GM18909 (cell line): Measurements from ENCODE around the gene SCARB2.

Experiments used
- ATAC-seq: cut with Tn5 transposase; IDR thresholded peaks from one replicate; pipeline ENCODE4 v1.9.1; 2021; ENCODE audit warnings: mild to moderate bottlenecking; ENCODE audit not compliant: unreplicated experiment, poor library complexity

The SCARB2 gene

GRCh38 chr4:76233083-76233482 lies 19.5 kb upstream of the SCARB2 start:
- ATAC-seq: no peak

- no peak for ATAC-seq
These were observed 19.1 kb upstream of the SCARB2 start for GRCh38 chr4:76232681-76233080.

GRCh38 chr4:76226418-76226817 lies 12.8 kb upstream of the SCARB2 start:
- ATAC-seq: no peak

DNA sequence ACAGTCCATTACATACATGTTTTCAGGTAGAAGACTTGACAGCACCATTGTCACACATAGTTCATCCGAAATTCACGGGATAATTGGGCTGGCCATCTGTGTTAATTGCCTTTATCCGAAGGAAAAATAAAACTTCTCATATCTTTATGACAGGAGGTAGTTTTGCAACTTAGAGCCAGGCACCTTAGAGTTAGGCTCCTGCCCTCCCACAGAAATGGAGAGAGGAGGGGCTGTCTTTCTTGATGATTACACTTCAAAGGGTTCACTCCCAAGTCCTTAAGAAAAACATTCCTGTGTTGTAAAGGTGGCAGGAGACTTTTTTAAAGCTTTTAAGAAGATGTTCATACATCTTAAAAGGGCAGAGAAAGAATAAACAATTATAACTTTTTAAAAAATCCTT lies 10.5 kb upstream of the SCARB2 start:
- ATAC-seq: no peak

DNA sequence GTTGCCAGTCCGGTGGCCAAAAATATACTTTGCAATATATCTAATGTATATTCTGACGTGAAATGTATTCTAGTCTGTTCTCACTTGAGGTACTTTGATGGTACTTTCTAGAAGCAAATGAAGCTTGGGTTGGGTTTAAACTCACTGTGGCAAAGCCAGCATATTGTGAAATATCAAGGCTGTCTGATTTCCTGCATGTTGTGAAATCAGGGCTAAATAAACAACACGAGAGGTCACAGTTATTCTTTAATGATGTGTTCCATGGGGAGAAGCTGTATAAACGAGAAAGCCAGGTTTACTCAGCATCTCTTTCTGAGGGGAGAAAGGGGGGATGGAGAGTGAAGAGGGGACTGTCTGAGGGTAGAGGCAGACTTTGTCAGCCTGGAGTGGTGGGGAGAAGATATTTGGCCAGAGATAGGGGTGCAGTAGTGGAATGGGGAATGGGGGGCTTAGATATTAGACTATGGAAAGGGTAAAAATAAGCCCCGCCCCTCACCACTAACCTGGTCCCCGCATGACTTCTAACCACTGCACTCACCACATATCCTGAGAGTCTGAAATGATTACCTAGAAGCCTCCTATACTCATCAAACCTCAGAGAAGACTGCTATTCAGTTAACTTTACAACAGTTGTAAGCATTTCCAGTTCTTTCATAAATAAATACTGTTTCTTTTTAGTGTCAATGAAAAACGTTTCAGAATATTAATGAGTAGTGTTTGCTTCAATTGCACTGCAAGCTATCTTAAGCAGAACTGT lies 5.9 kb upstream of the SCARB2 start:
- no peak for ATAC-seq

- no peak for ATAC-seq
These were observed 3.6 kb upstream of the SCARB2 start for GRCh38 chr4:76216975-76217814.

DNA sequence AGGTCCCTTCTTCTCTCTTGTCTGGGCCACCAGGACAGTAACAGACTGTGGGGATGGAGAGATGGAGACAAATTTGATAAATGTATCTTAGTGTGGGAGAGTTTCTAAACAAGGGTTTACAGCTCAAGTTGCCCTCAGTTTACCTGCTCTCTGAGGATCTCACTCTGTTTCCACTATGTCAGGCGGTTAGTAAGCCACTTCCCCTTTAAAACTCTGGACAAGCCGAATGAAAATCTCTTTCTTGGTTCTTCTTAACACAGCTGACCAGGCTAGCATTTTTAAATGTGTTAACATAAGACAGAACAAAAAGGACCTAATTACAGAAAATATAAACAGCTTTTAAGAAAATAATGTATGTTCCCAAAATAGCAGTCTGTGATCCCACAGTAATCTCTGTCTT lies 2.9 kb upstream of the SCARB2 start:
- ATAC-seq: no peak

DNA sequence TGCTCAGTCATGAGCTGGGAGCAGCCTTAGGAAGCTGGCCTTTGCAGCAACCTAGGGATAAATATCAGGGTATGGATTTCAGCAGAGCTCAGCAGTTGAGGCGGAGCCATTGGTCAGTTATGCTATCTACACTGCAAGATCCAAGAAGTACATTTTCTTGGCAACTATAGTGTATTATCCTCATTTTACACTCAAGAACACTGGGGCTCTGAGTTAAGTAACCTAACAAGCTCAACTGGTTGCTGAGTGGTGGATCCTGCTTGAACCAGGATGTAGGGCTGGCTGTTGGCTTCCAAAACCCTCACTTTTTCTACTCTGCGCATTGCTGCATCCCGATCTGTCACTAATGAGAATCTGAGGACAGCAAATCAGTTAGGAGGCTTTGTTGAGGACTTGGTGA lies 1.5 kb upstream of the SCARB2 start:
- ATAC-seq: no peak

- ATAC-seq: no peak
These were observed 602 bp upstream of the SCARB2 start for GRCh38 chr4:76214177-76214675.

DNA sequence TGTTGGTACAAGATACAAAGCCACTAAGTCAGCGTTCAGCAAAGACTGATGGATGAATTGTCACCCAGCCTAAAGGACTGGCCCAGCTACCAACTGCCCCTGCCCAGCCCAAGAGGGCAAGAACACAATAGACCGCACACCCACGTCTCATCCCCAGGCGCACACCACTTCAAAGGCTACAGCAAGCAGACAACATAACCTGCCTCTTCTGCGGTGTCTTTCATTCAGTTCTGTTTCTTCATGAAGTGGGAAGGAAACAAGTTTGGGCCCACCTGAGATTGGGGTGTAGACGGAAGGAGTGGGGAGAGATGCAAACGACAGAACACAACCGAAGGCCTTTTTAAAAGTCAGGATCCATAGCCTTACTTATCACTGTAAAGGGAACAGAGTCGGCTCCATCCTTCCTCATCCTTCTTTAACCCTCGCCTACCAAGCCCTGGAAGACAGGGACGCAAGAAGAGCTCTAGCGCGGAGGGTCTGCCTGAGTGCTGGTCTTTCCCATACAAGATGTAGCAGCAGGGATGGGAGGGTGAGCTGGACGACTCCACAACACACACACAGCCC lies 691 bp downstream of the SCARB2 start:
- ATAC-seq: no peak

DNA sequence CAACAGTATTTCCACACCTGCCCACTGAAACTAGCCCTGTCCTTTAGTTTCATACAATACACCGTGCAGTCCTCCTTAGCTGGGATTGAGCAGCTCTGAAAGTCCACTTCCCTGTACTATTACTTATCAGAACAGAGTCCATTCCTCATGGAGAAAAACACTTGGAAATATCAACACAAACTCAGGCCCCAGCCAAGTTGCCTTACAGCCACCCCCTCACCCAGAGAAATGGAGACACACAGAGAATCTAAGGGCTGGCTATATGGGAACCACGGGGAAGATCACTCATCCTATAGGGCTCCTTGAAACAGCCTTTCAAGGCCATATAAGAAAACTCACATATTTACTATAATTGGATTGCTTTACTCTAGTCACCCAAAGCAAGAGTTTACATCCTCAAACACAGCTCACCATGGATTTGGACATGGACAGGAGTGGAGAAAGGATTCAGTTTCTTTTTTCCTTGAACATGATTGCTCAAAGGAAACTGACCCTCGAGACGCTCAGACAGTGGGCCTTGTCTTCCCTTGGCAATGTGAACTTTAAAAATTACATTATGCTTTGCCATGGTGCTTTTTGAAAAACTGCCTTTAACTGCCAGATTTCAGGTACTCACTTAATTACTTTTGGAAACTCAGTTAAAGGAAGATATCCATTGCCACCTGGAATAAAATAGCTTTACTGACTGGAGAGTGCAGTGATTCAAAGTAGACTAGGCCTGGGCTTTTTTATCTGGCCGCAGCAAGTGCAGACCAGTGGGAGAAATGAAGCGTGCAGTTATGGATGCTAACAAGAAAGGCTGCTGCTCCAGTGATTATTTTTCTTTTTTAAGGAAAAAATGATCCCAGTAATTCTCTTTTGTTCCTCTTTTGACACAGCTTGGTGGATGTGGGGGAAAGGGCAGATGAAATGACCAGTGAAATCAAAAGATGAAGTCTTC lies 1.6 kb downstream of the SCARB2 start:
- ATAC-seq: no peak

DNA sequence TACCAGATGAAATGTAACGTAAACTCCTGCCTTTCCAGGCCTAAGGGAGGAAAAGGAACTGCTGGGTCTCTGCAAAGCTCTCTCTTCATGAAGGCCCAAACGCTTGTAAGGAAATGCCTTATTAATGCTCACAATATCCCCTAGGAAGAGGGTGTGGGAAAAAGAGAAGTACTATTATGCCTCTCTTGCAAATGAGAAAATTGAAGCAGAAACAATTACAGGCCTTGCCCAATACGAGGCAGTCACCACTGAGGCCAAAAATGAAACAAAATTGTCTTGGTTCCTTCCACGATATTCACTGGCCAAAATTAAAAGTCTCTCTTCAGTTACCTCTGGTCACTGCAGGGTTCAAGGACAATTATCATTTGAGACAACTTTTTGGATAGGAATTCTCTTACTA lies 3.2 kb downstream of the SCARB2 start:
- no peak for ATAC-seq

DNA sequence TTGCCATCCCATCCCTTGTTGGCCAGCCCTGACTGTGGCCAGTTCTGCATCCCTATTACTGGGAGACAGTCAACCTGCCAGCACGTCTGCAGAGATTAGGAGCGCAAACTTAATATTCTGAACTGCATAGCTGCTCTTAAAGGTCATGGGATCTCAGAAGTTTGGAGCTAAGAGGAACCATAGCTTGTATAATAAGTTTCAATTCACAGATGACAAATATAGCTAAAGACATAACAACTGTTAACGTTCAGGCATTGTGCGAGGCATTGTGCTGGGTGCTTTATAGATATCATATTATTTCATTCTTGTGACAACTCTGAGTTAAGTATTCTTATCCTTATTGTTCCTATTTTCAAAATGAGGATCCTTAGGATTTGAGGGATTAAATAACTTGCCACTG lies 3.7 kb downstream of the SCARB2 start:
- ATAC-seq: no peak

GRCh38 chr4:76208005-76208765 lies 5.4 kb downstream of the SCARB2 start:
- no peak for ATAC-seq

DNA sequence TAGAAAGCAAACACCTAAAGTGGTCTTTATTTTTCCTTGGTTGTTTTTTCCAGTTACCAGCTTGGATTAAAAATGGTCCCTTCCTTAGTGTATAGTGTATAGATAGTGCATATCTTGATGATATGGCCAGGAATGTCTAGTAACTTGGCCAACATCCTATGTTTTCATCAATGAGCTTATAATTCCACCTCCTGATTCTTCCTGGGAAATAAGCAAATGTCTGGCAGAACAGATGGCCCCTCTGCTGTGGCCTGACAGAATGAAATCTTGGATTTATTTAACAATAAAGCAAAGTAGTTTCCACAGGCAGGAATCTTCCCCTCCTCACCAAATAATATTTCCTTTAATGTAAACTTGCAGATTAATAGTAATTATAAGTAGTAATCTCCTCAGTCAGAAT lies 6.1 kb downstream of the SCARB2 start:
- ATAC-seq: no peak

- ATAC-seq: no peak
These were observed 7.2 kb downstream of the SCARB2 start for GRCh38 chr4:76206222-76206942.

GRCh38 chr4:76205476-76205875 lies 8.1 kb downstream of the SCARB2 start:
- ATAC-seq: no peak

DNA sequence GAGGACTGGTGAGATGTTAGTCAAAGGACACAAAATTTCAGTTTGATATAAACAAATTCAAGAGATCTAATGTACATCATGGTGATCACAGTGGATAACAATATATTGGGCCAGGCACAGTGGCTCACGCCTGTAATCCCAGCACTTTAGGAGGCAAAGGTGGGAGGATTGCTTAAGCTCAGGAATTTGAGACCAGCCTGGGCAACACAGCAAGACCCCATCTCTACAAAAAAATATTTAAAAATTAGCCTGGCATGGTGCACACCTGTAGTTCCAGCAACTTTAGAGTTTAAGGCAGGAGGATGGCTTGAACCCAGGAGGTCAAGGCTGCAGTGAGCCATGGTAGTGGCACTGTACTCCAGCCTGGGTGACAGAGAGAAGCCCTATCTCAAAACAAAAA lies 8.7 kb downstream of the SCARB2 start:
- ATAC-seq: no peak

GRCh38 chr4:76203541-76203940 lies 10.1 kb downstream of the SCARB2 start:
- no peak for ATAC-seq
